GM18498 (cell line): ENCODE data around the gene SLC25A13.
"Not testable (repeated sequence)": the region's sequence is repeated elsewhere in the genome, so short reads cannot be mapped to it uniquely, and the experiment has no call there.

Source experiments
- ATAC-seq: cut with Tn5 transposase; IDR thresholded peaks from one replicate; pipeline ENCODE4 v1.9.1; 2021; ENCODE audit warnings: mild to moderate bottlenecking, moderate library complexity; ENCODE audit not compliant: unreplicated experiment

Gene SLC25A13

DNA sequence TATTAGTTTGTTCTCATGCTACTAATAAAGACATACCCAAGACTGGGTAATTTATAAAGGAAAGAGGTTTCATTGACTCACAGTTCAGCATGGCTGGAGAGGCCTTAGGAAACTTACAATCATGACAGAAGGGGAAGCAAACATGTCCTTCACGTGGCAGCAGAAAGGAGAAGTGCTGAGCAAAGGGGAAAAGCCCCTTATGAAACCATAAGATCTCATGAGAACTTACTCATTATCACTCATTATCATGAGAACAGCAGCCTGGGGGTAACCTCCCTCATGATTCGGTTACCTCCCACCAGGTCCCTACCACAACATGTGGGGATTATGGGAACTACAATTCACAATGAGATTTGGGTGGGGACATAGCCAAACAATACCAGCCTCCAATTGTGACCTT, 4.9 kb upstream of the SLC25A13 start:
- not testable (repeated sequence) for ATAC-seq

DNA sequence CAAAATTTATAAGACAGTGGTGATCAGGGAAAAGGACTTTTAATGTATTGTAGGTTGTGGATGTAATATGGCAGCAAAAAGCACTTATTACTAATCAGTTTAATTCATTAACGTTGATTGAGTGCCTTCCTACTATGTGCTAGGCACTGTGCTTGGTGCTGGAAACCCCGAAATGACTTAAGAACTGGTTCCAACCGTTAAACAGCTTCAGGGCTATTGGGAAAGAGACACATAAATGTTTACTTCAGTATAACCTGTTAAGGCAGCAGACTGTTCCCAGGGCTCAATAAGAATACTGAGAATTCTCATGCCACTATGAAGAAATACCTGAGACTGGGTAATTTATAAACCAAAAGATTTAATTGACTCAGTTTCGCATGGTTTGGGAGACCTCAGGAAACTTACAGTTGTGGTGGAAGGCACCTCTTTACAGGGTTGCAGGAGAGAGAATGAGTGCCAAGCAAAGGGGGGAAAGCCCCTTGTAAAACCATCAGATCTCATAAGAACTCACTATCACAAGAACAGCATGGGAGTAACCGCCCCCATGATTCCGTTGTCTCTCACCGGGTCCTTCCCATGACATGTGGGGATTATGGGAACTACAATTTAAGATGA, 1.1 kb upstream of the SLC25A13 start:
- no peak for ATAC-seq

DNA sequence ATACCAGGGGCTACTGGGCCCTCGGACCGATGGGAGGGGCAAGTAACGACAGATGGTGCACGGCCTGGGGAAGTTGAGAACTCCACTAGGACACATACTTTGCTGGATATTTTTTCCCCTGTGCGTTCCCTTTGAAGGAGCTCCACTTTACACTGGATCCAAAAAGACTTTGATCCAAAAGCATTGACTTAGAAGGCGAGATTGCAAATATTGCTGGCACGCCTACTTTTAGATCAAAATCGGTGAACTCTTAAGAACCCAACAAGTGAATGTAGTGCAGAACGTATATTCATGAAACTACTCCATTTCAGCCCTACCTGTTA, 436 bp upstream of the SLC25A13 start:
- no peak for ATAC-seq

DNA sequence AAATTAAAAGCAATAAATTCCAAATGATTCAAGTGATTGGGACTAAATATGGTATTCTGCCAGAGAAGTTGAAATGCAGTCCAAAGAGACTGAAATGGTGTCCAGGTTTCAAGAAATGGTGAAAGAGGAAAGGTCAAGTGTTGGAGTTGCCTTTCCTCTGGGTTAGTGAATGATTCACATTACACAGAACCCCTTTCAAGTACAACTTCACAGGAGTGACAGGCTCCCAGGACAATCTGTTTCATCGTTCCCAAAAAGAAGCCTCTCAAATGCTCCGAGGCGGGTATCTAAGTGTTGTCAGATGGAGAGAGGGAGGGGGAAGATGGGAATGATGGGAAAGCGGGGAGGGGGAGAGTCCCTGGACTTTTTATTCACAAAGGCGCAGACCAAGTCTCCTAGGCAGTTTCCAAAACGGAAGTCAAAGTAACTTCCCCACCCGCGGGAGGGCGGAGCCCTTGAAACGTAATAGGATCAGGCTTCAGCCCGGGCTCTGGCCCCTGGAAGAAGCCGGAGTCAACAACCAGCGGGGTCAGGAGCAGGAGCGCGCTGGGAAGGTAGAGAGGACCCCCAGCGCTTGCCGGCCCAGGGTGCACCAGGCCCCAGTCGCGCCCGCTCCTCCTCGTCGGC, 754 bp downstream of the SLC25A13 start:
- ATAC-seq, result peak; percentile 49

DNA sequence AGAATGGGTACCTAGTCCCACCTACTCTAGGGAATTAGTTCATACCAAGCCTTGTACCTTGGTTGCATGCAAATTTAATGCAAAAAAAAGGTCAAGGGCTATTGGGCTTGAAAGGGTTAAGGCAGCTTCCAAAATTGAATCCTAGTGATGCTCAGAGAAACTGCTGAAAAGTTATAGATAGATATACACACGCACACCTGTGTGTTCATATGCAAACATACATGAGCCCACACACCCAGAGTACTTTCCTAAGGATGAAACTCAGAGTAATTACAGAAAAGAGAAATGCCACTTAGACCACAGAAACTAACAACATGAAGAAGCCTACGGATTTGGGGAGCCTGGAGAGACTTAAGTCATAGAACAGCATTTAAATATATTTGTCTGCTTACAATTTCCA, 1.5 kb downstream of the SLC25A13 start:
- peak; percentile 40 for ATAC-seq

DNA sequence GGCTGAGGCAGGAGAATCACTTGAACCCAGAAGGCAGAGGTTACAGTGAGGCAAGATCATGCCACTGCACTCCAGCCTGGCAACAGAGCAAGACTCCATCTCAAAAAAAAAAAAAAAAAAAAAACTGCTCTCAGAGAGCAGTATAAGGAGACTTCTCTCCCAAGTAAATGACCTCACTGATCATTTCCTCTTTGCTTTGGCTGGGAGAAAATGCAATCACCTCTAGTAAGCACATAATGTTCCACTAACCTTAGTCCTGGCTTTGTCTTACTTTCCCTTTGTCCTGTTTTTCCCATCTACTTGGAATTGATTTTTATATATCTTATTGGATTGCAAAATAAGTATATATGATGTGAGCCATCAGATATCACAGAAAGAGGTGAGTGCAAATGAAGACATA, 2.5 kb downstream of the SLC25A13 start:
- ATAC-seq, result no peak

DNA sequence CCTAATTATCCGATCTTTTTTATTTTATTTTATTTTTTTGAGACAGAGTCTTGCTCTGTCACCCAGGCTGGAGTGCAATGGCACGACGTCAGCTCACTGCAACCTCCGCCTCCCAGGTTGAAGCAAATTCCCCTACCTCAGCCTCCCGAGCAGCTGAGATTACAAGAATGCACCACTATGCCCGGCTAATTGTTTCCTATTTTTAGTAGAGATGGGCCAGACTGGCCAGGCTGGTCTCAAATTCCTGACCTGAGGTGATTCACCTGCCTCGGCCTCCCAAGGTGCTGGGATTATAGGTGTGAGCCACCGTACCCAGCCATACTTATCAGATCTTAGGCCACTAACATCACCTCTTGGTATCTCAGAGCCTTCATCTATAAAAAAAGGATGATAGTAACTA, 4.9 kb downstream of the SLC25A13 start:
- ATAC-seq, result no peak

DNA sequence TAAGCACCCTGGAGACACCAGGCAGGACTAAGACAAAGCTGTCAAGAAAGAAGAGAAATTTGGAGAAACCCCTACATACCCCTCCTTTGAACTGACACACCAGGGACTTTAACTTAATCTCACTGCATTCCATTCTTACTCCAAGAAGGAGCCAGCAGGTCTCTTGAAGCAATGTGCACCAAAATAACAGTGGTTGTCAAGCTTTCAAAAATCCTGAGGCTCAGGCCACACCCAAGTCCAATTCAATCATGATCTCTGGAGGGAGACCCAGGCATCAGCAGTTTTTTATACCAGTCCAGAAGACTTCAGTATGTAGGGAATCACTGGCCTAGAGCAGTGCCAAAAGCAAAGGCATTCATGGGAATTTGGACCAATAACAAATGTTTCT, 6.8 kb downstream of the SLC25A13 start:
- no peak for ATAC-seq

DNA sequence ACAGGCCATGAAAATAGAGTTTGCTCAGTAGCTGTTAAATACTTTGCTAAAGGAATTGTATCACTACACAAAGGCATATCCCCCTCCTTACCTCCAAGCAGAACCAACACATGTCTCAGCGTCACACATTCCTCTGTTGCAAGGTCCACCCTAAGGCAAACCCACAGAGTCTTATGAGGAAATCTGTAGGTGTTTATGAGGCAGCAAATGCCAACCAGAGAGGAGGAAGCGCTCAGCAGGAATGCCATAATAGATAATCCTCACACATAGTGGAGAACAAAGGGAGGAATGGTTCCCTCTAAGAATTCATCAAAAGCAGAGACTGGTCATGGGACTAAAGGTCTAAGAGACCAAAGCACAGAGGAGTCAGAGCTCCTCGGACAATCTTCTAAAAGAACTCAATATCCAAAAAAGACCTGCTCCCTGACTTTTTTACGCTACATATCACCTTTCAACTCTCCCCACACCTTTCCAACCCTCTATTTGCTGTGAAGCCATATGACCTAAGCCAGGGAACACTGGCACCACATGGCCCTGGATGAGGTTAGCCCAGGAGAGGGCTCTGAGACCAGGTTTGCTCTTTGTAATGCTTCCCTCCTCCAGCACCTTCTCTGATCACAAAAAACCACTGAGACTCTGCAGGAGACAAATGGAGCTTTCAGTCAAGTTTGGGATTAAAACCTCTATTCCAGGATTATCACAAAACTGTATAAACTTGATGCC, 7.3 kb downstream of the SLC25A13 start:
- no peak for ATAC-seq

DNA sequence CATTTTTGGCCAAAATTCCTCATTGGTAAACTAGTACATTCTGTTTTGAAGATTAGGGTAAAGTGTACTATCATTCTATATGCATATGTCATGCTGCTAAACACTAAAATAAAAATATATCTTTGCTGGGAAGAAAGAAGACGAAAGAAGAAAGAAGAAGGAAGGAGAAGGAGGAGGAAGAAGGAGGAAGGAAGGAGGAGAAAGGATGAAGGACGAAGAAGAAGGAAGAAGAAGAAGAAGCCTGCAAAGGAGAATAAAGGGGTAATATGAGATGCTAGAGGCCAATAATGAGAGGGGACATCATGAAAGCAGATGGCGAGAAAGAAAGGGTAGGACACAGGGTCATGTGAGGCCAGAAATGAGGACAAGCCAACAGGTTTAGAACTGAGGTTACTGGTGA, 8.0 kb downstream of the SLC25A13 start:
- no peak for ATAC-seq

DNA sequence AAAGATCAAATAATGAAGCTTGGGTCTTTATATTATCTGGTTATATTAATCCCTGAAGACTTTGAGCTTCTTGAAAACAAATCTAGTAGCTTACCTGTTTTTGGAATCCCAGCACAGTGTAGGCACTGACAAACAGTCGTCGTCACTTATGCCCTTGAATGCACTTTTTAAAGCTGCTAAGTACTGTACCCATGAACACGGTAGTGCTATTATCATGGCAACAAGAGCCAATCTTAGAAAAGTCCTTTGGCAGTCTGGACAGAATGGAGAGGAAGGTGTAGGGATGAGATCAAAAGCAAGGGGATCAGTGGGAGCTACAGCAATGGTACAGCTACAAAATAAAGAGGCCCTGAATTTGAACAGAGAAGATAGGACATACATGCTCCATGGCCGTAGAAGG, 9.4 kb downstream of the SLC25A13 start:
- ATAC-seq, result no peak

DNA sequence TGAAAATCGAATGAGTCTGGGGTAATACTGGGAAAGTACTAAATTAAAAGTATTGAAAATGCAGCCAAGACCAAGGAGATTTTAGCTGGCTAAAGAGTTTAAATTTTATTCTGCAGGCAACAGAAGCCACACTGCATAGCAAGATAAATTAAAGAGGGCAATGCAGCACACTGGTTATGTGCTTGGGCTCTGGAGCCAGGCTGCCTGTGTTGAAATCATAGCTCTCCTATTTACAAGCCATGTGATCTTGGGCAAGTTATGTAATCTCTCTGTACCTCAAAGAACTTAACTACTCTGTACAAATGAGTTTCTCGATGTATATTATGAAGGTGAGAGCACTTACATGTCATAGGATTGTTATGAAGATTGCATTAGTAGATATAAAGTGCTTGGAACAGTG, 9.9 kb downstream of the SLC25A13 start:
- ATAC-seq, result no peak

DNA sequence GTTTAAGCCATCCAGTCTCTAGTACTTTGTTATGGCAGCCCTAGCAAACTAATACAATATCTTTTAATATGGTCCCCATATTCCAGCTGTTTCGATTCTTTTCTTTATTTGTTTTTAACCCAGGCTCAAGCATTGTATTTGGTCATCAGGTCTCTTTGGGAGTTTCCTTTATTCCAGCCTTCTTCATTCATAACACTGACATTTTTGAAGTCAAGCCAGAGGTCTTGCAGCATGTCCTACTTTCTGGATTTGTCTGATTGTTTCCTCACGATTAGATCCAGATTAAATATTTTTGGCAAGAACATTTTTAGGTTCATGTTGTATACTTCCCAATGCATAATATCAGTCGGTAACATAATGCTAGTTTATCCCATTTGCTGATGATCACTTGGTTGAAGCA, 11.8 kb downstream of the SLC25A13 start:
- ATAC-seq, result no peak

DNA sequence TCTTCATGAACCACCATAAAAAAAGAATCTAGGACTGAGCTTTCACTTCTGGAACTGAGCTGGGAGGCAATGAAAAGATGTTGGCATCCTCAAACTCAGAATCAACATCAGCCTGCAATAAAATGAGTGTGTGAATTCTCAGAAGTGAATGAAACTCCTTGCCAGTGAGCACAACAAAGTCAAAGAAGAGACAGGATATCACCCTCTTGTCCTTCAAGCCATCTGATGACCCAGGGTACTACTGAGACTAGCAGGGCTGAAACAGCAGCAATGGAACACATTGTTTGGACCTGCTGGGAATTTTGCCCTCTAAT, 13.0 kb downstream of the SLC25A13 start:
- no peak for ATAC-seq

DNA sequence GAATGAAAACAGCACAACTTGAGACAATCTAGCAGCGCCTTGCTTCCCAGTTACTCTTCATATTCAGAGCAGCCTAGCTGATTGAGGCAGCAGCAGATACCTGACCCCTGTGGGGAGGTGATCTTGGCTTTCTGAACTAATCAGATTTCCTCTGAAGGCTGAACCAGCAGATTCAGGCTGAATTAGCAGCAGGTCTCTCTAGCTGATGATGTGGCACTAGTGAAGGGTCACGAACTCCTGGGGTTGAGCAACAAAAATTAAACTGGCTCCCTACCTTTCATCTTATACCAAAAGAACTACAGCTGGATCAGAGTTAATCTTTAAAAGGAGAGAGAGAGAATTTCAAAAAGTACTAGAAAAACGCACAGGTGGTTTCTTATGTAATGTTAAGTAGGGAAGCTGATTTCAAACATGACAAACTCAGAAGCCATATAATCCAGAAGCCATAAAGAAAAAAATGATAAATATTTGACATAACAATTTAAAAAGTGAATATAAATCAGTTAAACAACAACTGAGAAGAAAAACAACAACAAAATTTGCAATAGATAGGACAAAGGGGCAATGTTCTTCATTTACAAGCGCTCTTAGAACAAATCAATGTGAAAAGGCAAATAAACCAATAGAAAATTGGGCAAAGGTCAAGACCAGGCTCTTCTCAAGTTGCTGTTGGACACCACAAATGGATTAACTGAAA, 13.5 kb downstream of the SLC25A13 start:
- ATAC-seq, result no peak

DNA sequence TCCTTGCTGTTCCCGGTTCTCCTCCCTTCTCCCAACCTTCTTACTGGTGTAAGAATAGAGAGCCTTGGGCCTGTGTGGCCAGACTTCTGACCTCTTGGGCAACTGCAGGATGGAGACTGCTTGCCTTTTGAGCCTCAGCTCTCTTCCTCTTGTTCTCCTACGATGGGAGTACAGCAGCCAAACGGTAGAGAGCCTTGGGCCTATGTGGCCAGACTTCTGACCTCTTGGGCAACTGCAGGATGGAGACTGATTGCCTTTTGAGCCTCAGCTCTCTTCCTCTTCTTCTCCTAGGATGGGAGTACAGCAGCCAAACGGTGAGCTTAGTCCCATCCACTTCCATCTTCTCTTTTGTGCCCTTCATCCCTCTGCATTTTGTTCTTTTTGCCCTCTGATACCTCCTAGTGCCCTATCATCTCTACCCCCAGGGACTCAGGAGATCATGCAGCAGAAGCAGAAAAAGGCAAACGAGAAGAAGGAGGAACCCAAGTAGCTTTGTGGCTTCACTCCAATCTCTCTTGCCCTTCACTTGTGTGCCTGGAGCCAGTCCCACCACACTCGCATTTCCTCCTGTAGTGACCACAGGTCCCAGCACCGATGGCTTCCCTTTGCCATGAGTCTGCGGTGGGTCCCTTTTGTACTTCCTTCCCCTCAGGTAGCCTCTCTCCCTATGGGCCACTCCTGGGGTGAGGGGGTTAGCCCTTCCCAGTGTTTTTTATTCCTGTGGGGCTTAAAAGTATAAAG, 15.3 kb downstream of the SLC25A13 start:
- ATAC-seq, result no peak

DNA sequence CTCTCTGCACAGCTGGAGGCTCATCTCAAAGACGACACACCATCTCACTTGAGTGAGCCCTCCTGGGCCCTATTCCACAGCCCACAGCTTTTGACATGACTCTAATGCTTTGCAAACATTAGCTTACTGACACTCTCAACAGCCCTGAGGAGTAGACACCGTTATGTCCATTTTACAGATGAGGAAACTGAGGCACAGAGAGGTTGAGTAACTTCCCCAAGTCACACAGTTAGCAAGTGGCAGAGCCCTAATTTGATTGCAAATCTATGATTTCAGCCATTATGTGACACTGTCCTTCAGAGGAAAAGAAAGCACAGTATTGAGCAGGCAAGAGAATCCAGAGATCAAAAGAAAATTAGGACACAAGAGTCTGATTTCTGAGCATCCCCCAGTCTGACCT, 16.0 kb downstream of the SLC25A13 start:
- no peak for ATAC-seq

DNA sequence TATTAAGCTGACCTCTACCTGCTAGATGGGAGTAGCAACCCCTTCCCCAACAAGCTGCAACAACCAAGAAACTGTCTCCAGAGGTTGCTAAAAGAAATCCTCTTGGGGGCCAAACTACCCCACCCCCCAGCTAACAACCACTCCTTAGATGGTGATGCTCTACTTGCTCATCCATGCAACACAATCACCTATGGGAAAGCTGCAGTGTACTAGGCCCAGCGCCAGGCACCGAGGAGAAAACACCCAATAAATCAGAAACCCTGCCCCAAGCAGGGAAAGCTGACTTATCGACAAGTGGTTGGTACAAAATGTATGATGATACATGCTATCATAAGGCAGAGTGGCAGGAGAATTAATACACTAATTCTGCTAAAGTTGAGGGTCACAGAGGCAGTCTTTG, 17.3 kb downstream of the SLC25A13 start:
- ATAC-seq, result no peak

DNA sequence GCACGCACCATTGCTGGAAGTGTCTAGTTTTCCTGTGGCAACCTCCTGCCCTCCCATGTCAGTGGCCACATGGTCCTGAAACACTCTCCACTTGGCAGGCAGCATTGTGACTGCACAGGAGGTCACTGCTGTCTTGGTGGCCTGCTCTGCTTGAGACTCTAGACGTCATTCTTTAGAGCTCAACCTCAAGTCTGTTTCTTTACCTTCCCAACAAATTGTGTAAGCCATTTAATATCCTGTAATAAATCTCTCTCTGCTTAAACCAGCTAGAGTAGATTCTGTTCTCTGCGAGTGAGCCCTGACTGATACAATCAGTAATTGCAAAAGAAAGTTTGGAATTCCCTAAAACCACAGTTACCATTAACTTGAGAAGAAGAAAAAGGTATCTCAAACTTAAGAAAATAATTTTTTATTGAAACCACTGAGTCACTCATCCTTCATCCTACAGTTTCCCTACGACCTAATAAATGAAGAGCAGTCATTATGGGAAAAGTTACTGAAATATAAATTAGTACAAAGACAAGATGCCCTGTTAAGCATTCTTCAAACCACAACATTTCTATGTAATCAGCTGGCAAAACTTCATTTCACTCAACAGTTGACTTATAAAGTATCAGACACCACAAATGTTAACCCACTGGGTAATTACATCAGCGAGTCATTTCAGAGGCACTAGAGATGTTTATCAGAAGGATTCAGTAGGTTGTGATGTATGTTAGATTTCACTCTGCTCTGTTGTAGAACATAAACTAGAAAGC, 18.0 kb downstream of the SLC25A13 start:
- ATAC-seq, result no peak

DNA sequence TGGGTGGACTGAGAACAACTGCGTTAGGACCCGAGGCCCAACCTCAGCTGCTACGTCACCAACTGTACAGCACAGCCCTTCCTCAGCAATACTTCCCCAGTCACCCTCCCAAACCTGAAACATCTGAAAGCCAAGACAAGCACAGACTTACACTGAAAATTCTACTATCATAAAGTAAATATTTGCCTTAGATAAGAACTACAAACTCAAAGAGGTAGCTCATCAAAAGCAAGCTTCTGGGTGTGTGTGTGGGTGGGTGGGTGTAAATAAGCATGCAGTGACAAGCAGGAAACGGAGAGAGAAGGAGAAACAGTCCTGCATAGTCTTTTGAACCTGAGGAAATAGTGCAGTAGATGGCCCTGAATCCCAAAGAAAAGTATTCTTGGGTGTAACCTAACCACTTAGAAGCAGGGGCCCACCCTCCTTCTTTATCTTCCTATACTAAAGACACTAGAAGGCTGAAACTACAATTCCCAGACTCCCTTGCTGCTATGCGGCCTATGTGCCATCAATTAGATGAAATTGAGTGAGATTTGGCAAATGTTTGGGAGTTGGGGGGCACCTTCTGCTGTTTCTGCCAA, 18.7 kb downstream of the SLC25A13 start:
- no peak for ATAC-seq
